Activated CD8-positive, alpha-beta memory T cell treated with anti-CD3 and anti-CD28 coated beads, Interleukin-2, amount 50 U/mL, for 1 hour (primary cell): Measurements from ENCODE around the gene LIN7C.
"Not testable (repeated sequence)": the region's sequence is repeated elsewhere in the genome, so short reads cannot be mapped to it uniquely, and the experiment has no call there.

ENCODE experiments used
- DNase-seq: peaks from one replicate; pipeline ENCODE4 v3.0.0-alpha.2; 2020; ENCODE audit errors: extremely low read depth

LIN7C gene

DNA sequence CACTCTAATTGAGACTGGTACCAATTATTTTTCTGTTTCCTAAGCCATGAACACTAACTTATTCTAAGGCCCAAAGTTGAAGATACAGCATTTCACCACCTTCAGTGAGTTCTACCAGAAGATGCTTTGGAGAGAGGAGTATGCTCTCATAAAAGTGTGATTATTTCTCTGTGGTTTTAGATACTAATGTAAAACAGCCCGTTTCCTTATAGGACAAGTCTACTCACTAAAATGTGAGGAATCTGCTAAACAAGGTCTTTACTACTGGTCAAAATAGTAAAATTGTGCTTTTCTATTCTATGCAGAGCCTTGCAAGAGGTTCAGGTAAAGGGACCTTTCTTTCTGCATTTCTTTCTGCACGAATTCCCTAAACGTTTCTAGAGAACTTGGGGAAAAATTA is 36.4 kb downstream of the LIN7C start:
- no peak for DNase-seq

GRCh38 chr11:27468995-27469695 is 37.4 kb downstream of the LIN7C start:
- DNase-seq = no peak

DNA sequence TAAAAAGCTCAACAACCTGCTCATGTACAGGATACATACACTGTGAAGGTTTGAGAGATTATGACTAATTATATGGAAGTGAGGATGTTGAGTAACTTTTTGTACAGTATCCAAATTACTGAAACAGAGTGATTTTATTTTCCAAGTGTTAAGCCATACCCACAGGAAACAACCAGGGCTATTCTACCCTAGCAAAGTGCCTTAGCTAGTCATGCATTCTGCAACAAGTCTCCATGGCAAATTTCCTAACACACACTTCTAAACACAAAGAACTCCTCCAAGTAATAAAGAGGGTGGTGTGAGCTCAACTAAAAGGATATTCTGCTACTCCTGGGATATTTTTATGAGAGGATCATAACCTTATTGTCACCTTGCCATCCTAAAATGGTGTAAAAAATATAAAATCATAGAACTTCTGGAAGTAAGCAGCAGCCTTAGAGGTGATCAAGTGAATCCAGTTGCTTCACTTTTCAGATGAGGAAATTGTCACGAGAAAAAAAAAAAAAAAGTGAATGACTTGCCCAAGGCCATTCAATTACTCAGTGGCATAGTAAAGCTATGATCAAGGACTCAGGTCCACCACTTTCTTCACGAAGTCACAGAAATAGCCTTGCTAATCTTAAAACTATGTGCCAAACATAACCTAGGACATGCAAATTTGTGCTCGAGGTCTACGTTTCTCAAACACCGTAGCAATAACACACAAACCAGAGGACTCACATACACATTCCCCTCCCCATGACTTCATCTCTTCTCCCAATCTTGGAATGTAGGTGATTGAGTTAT is 38.2 kb downstream of the LIN7C start:
- DNase-seq = no peak

DNA sequence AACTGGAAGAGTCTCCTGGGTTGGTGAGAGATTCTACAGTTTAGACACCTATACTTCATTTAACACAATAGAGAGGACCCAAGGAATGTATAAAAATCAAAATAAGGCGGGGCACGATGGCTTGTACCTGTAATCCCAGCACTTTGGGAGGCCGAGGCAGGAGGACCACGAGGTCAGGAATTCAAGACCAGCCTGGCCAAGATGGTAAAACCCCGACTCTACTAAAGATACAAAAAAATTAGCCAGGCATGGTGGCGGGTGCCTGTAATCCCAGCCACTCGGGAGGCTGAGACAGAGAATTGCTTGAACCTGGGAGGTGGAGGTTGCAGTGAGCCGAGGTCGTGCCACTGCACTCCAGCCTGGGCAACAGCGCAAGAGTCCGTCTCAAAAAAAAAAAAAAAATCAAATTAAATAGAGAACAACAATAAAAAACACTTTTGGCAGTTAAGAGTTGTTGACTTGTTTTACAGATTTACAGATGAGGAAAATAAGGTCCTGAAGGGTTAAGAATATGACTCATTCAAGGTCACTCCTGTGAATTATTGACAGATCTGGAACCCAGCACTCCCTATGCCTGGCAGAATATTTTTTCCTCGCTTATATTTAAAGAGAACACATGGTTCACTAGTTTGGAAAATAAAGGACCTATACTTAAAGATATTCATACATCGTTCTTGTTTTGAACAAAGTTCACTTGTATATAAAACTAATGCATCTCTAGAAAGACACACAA is 39.2 kb downstream of the LIN7C start:
- no peak for DNase-seq

- DNase-seq = no peak
These were observed 40.2 kb downstream of the LIN7C start for GRCh38 chr11:27466363-27466762.

DNA sequence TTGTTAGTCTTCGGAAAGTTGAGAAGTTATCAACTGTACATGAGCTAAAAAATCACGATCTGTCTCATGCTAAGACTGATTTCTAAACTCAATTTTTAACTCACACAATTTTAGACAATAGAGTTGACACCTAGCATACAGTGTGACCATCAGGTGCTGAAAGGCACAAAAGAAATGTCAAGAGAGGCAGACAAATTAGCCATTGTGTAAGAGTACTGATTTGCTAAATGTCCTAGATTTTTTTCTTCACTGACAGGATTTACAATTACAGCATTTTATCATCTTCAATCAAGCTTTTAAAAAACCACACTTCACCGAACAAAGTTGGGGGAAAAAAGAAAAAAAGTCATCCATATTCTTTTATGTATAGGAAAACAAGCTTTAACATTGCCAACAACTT is 40.9 kb downstream of the LIN7C start:
- no peak for DNase-seq

DNA sequence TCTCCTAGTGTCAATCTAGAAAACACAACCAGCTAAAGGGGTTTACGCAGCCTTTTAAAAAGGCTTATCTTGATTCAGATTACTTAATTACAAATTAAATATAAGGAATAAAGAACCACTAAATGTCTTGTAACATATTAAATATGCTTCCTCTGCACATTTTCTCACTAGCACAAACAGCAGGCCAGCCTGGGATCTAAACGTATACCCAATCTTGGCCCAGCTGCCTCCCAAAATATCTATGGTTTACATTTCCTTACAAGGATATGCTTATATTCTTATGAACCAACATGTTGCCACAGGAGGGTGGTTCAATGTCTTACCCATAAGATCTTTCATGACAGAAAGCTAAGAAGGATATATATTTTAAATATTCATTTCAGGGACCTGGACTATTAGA is 41.7 kb downstream of the LIN7C start:
- DNase-seq = no peak

- no peak for DNase-seq
These were observed 42.3 kb downstream of the LIN7C start for GRCh38 chr11:27464289-27464696.

- no peak for DNase-seq
These were observed 44.0 kb downstream of the LIN7C start for GRCh38 chr11:27462543-27462942.

DNA sequence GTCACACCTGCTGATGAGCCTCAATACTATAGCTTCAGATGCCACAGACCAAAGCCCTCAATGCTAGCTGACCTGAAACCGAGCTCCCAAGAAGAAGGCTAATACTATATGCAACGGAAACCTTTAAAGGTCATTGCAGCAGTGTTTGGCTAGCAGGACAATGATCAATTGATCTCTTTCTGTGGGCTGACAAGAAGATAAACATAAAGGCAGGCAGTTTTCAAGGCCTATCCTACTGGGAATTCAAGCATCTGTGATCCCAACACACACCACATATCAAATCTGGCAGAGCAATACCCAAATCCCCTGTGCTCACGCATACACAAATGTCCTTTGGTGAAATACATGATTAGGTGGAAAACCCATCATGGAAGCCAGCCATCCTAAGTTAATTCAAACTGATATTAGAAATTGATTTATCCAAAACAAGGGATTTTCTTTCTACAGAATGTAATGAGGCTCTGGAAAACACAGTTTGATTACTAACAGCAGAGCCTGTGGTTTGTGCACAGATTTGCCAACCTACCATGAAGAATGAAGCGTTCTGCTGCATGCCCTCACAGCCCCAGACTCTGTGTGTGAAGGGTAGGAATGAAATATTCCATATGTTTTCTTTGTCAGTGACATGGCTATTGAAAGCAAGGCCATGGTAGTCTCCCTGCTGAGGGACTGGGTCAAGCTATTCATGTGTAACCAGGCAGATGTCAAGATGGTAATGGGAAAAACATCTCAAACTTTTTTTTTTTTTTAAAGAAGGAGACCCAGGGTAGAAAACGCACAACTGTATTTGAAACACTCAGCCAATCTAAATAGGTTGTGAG is 46.2 kb downstream of the LIN7C start:
- no peak for DNase-seq

DNA sequence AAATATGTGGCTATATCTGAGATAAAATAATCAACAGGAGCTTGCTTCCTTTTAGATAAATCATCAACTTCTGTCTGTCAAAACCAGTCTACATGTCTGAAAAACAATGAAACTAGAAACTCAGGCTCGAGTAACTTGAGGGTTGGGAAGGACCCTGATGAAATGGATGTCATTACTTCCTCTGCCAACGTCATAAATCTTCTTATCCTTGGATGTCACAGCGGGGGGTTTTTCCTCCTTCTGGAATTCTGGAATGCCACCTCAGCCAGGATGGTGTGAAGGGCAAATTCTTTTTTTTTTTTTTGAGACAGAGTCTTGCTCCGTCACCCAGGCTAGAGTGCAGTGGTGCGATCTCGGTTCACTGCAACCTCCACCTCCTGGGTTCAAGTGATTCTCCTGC is 47.4 kb downstream of the LIN7C start:
- DNase-seq = no peak

DNA sequence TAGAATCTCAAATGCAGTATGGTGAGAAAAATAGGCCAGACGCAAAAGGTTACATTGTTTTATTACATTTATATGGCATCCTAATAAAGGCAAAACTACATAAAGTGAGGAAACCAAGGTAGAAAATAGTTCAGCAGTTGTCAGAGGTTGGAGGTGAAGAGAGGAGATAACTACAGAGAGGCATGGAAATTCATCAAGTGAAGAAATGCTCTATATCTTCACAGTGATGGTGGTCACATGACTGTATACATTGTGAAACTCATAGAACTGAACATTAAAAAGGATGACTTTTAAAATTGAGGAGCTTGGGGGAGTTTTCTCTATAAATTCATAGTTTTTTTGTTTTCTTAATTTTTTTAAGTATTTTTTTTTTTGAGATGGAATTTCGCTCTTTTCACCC is 48.4 kb downstream of the LIN7C start:
- no peak for DNase-seq

DNA sequence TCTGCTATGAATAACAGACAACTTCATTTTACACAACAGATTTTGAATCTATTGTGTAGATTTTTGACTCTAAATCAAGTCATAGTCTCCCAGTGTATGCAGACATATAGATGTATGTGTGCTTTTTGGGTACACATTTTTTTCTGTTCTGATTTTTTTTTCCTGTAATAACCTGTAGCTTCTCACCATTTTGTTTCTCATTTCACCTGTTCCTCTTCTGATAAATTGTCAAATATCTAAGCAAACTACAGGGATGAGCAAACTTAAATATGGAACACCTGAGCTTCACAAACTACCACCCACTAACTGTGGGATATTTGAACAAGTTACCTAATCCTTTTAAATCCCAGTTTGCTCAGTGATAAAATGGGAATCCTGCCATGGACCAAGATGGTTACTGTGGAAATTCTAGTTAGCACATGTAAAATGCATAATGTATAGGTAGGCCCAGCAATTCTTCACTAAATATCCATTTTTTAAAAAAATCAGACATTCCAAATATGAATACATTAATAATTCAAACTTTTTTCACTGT is 49.7 kb downstream of the LIN7C start:
- DNase-seq = no peak

DNA sequence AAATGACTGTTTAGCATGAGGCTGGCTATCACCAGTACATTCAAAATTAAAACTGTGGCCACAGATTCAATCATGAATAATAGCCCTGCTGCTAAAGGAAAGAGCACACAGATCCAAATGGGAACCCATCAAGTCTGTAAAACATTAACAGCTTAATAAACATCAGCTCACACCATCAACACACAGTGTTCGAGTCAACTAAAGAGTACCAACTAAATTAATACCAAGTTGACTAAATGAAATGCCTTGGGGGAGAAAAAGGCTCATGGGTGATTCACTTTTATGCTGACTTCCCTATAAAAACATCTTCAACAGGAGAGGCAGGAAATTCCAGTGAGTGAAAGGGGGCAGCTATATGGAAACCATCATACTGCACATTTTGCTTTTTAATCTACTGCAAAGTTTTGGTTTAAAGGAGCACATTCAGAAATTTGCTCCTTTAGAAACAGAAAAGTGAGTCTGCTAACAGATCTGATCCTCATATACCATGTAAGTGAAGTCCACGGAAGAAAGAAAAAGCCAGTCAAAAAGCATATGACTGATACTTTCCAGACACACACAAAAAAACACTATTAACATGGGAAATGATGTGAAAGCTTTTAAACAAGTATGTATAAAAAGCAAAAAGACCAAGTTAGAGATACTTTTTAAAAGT is 50.3 kb downstream of the LIN7C start:
- DNase-seq = no peak

DNA sequence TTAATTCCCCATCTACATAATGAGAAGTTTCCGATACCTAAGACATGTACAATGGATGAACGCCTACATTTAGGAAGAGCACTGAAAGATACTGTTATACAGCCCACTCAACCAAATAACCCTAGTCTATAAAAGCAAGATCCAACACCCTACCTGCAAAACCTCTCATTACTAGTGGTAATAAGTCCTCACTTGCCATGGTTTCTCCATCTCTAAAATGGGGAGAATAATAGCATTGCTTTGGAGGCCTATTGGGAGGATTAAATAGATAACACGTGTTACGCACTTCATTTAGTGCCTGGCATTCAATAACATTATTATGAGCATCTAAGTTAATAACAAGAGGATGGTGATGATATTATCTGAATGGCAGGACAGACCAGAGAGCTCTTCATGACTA is 50.9 kb downstream of the LIN7C start:
- DNase-seq = no peak

DNA sequence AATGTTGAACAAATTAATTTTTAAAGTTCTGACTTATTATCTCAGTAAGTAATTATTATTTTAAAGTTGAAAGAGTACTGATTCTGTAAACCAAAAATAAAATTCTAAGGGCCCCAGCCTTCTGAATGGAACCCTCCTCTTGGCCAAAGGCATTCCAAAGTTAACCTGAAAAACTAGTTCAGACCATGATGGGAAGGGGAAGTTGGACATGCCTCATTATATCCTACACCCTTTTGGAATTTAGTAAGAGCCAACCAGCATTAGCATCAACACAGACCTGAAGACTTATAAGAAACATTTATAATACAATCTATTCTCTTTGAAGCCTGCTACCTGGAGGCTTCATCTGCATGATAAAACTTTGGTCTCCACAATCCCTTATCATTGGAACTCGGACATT is 52.9 kb downstream of the LIN7C start:
- no peak for DNase-seq

DNA sequence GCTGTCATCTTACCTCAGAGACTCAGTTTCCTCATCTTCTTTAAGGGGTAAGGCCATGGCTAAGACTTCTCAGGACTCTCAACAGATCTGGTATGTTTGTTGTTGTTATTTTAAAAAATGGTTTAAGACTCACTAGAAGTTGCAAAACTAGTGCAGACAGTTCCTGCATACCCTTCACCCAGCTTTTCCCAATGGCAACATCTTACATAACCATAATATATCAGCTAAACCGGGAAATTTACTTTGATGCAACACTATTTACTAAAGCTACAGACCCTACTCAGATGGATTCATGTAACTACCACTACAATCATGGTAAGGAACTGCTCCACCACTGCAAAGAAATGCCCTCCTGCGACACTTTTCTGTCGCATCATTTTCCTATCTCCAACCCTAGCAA is 54.4 kb downstream of the LIN7C start:
- no peak for DNase-seq

DNA sequence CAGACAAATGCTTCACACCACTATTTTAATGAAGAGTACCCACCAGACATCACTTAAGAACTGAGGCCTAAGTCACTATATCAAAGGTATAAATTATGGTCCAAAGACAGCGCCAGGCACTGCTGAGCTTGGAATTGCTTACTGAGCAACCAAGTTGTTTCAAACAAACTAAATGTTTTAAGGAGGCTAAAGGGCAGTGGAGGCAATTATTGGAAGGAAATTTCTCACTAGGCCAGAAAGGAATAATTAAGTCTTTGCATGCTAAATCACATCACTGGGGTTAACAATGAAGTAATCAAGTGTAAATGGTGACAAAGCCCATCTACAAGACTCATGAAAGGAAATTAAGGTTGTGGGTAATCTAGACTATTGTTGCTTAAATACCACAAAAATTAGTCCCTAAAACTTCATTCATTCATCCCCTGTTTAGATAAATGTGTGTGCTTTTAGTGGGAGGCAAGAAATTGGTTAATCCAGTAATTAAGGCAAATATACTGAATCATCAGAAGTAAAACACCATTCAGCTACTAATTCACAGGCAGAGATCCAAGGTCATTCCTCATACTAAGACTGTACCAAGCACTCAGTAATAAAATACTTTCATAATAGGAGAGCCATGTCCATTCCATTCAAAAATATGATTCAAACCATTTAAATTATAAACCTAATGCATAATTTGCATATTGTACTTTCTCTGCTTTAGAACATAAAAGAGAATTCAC is 55.2 kb downstream of the LIN7C start:
- DNase-seq = no peak

- not testable (repeated sequence) for DNase-seq
These were observed 58.4 kb downstream of the LIN7C start for GRCh38 chr11:27448184-27448540.
